Endodermal cell (in vitro differentiated cells): Measurements from ENCODE around the gene KIAA1217. TPM values are rescaled to one million over a fixed set of nuclear protein-coding genes. Genes with fewer than 3 reads are reported as not detected.
A peak's percentile ranks its signal among the peaks of the same experiment; 100 is the strongest.

ENCODE experiments used
- DNase-seq: peaks from one replicate; pipeline ENCODE4 v3.0.0-alpha.2; 2017
- H3K27ac ChIP-seq: 2 replicates; pipeline ENCODE4 v1.5.1; 2013; ENCODE audit warnings: mild to moderate bottlenecking, low read depth, low read length, moderate library complexity
- H3K27me3 ChIP-seq: 2 replicates; pipeline ENCODE4 v1.6.1; 2013; ENCODE audit warnings: mild to moderate bottlenecking, low read length, moderate library complexity; ENCODE audit not compliant: insufficient read depth, control insufficient read depth, poor library complexity, severe bottlenecking
- H3K36me3 ChIP-seq: 2 replicates; pipeline ENCODE4 v1.7.0; 2013; ENCODE audit warnings: mild to moderate bottlenecking, low read length, moderate library complexity; ENCODE audit not compliant: control insufficient read depth, insufficient read depth
- H3K4me1 ChIP-seq: one replicate; pipeline ENCODE4 v1.7.0; 2013; ENCODE audit warnings: low read length; ENCODE audit not compliant: control insufficient read depth, insufficient read depth
- H3K4me3 ChIP-seq: 2 replicates; pipeline ENCODE4 v1.5.1; 2013; ENCODE audit warnings: mild to moderate bottlenecking, low read length, moderate library complexity
- H3K9ac ChIP-seq: 2 replicates; pipeline ENCODE4 v1.6.1; 2013; ENCODE audit warnings: mild to moderate bottlenecking, low read length, moderate library complexity; ENCODE audit not compliant: poor library complexity, severe bottlenecking; ENCODE audit errors: extremely low read depth
- H3K9me3 ChIP-seq: 2 replicates; pipeline ENCODE4 v1.6.1; 2013; ENCODE audit warnings: mild to moderate bottlenecking, low read length, moderate library complexity; ENCODE audit not compliant: control insufficient read depth
- H3K27ac Mint-ChIP-seq: 2 replicates; pipeline ENCODE4 v1.8.0; 2020; ENCODE audit warnings: mixed read lengths
- H3K27me3 Mint-ChIP-seq: 2 replicates; pipeline ENCODE4 v1.8.0; 2021; ENCODE audit warnings: mild to moderate bottlenecking, mixed read lengths; ENCODE audit not compliant: insufficient read depth
- H3K36me3 Mint-ChIP-seq: 2 replicates; pipeline ENCODE4 v1.8.0; 2020; ENCODE audit warnings: low read depth, mixed read lengths
- H3K4me1 Mint-ChIP-seq: 2 replicates; pipeline ENCODE4 v1.8.0; 2020; ENCODE audit warnings: mixed read lengths
- H3K4me3 Mint-ChIP-seq: 2 replicates; pipeline ENCODE4 v1.8.0; 2020; ENCODE audit warnings: mild to moderate bottlenecking, moderate library complexity, mixed read lengths
- H3K9me3 Mint-ChIP-seq: 2 replicates; pipeline ENCODE4 v1.8.0; 2020; ENCODE audit warnings: mild to moderate bottlenecking, mixed read lengths
- WGBS, 2 experiments: methylation state at CpG; one replicate each; pipeline versions ENCODE4 v1.1.5 to v1.1.7; 2013; ENCODE audit warnings: missing lambda C conversion rate in 2 of 2, mixed read lengths in 1 of 2; ENCODE audit not compliant: insufficient coverage in 1 of 2, insufficient read length in 1 of 2; 5-methylcytosine and 5-hydroxymethylcytosine counted together
- total RNA-seq, 2 donors: library from RNA; stranded (reverse); fragmentation: NEBNext Ultra II Directional in 1 of 2; extraction: Animal tissue kit (Norgen Biotek cat#: 25700) in 1 of 2; gene quantifications; 2 replicates in 1 of 2; 3 replicates in 1 of 2; pipeline ENCODE4 v1.2.1, GENCODE V29; 2021
- TF ChIP-seq, protein P1 (sequence below): fragments of 200-600 bp; sonication (generic); conservative IDR thresholded peaks from 2 replicates; pipeline ENCODE4 v1.5.0; 2021; ENCODE audit warnings: antibody characterized with exemption, mild to moderate bottlenecking

The KIAA1217 gene
- total RNA-seq, 2 donors from 2014 or later: 25.4 to 27.2 TPM

DNA sequence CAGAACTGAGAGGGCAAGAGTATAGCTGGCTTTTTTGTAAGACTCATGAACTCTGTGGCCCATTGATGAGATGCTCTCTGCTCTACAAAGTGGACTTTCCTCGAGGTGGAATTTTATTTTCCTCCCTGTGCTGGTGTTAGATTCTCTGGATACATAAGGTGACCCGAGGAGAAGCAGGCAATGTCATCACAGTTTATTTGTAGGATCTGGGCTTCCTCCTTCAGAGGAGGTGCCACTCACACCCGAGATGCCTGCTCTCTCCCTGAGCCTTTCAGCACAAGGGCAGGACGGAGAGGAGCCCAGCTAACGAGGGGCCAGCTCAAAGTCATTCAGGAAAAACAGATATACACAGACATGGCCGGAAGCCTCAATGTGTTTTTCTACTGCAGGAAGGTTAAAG is 103.0 kb downstream of the KIAA1217 start:
- H3K27ac Mint-ChIP-seq: no peak overlapping the region
- 82 to 91% methylated on average over 3 to 6 of the region's 6 CpGs for WGBS, 2 experiments
- H3K27ac ChIP-seq: peak overlapping the region; percentile 16

DNA sequence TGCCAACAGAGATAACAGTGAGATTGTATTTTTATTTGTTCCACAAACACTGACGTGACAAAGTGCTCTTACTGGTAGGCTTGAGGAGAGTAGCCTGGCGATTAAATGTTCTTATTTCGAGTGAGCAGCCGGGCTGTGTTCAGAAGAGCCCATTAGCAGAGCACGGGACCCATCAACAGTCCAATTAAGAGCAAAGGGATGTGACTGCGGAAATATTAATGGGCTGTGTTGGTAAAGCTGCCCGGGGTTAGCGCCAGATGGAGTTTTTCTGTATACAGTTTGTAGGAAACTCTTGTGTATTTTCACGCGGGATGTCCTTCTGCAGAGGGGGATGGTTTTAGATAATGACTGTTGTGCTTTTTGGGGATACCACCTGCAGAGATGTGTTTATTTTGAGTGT is 104.3 kb downstream of the KIAA1217 start:
- no peak overlapping the region for H3K27ac Mint-ChIP-seq

More for the DNA sequence above, 103.0 kb downstream of the KIAA1217 start:
- Mint-ChIP-seq H3K27me3 (no peaks in the 10 kb centered on the region), H3K36me3 (peaks cover 9% of the 10 kb centered on the region), H3K4me1 (peaks cover 10% of the 10 kb centered on the region), H3K9me3 (no peaks in the 10 kb centered on the region), H3K4me3 (no peak overlapping the region)
- H3K9ac ChIP-seq: no peak overlapping the region
- no peaks in the 10 kb centered on the region for H3K9me3 ChIP-seq
- H3K27me3 ChIP-seq: no peaks in the 10 kb centered on the region
- TF ChIP-seq, protein P1, sequence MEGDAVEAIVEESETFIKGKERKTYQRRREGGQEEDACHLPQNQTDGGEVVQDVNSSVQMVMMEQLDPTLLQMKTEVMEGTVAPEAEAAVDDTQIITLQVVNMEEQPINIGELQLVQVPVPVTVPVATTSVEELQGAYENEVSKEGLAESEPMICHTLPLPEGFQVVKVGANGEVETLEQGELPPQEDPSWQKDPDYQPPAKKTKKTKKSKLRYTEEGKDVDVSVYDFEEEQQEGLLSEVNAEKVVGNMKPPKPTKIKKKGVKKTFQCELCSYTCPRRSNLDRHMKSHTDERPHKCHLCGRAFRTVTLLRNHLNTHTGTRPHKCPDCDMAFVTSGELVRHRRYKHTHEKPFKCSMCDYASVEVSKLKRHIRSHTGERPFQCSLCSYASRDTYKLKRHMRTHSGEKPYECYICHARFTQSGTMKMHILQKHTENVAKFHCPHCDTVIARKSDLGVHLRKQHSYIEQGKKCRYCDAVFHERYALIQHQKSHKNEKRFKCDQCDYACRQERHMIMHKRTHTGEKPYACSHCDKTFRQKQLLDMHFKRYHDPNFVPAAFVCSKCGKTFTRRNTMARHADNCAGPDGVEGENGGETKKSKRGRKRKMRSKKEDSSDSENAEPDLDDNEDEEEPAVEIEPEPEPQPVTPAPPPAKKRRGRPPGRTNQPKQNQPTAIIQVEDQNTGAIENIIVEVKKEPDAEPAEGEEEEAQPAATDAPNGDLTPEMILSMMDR: no peak
- peaks cover 5% of the 10 kb centered on the region for H3K36me3 ChIP-seq
- H3K4me1 ChIP-seq: peaks cover 6% of the 10 kb centered on the region
- no peak overlapping the region for H3K4me3 ChIP-seq
- no peak for DNase-seq

DNA sequence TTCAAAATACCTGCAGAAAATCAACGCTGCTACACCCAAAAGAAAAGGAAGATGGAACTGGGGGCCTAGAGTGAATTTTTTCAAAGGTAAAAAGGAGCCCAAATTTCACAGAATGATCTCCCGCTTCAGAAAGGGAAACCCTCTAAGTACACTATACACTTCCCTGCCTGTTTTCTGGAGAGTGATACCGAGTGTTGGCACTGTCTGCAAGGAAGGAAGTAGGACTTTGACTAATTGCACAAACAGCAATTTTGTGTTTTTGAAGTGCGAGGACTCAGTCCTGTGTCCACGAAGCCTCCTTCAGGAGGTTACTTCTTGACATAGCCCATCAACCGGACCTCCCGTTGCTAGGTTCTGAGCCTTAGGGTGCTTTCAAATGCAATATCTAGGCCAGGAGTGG is 106.3 kb downstream of the KIAA1217 start:
- Histone ChIP-seq H3K27me3 (no peaks in the 10 kb centered on the region), H3K4me3 (no peak overlapping the region), H3K9me3 (no peaks in the 10 kb centered on the region), H3K4me1 (peaks cover 6% of the 10 kb centered on the region), H3K27ac (no peak overlapping the region), H3K9ac (no peak overlapping the region), H3K36me3 (peaks cover 5% of the 10 kb centered on the region)
- H3K4me3 Mint-ChIP-seq: no peak overlapping the region
- H3K27me3 Mint-ChIP-seq: no peaks in the 10 kb centered on the region
- H3K9me3 Mint-ChIP-seq: no peaks in the 10 kb centered on the region
- WGBS, 2 experiments: 96 to 98% methylated on average over 6 to 7 of the region's 7 CpGs
- H3K4me1 Mint-ChIP-seq: peaks cover 7% of the 10 kb centered on the region
- no peak for DNase-seq
- TF ChIP-seq, protein P1: no peak
- peaks cover 9% of the 10 kb centered on the region for H3K36me3 Mint-ChIP-seq
- H3K27ac Mint-ChIP-seq: no peak overlapping the region

More for the DNA sequence above, 104.3 kb downstream of the KIAA1217 start:
- no peaks in the 10 kb centered on the region for H3K9me3 Mint-ChIP-seq
- Histone ChIP-seq H3K4me1 (peaks cover 6% of the 10 kb centered on the region), H3K4me3 (no peak overlapping the region), H3K9ac (no peak overlapping the region), H3K36me3 (peaks cover 5% of the 10 kb centered on the region), H3K27ac (no peak overlapping the region), H3K27me3 (no peaks in the 10 kb centered on the region), H3K9me3 (no peaks in the 10 kb centered on the region)
- peaks cover 9% of the 10 kb centered on the region for H3K36me3 Mint-ChIP-seq
- no peak for DNase-seq
- 85 to 93% methylated on average over 10 of the region's 10 CpGs for WGBS, 2 experiments
- H3K4me3 Mint-ChIP-seq: no peak overlapping the region
- TF ChIP-seq, protein P1: no peak
- H3K27me3 Mint-ChIP-seq: no peaks in the 10 kb centered on the region
- peaks cover 7% of the 10 kb centered on the region for H3K4me1 Mint-ChIP-seq
